ENCODE measurements around the gene KCNJ2.

Gene KCNJ2

GRCh38 chr17:70168044-70168976 is 1.0 kb upstream of the KCNJ2 start:
- Mint-ChIP-seq H3K27me3 (peaks cover 68% of the 10 kb centered on the region), H3K4me1 (peaks cover 12% of the 10 kb centered on the region), H3K27ac (ENCODE audit: low read depth) (no peak overlapping the region), H3K9me3 (no peaks in the 10 kb centered on the region), H3K36me3 (ENCODE audit: insufficient read depth) (no peaks in the 10 kb centered on the region), H3K4me3 (peak overlapping the region; percentile 63)
- ATAC-seq (replicated peaks; ENCODE audit: extremely low read depth, poor library complexity, severe bottlenecking) (no peak), DNase-seq (ENCODE audit: low spot score in 2 of 2) (no peak)

GRCh38 chr17:70169709-70170597 is 621 bp downstream of the KCNJ2 start:
- peak overlapping the region; percentile 54 for H3K4me3 Mint-ChIP-seq
- DNase-seq (ENCODE audit: low spot score in 2 of 2) = no peak
- no peaks in the 10 kb centered on the region for H3K36me3 Mint-ChIP-seq (ENCODE audit: insufficient read depth)
- H3K9me3 Mint-ChIP-seq = no peaks in the 10 kb centered on the region
- ATAC-seq (replicated peaks; ENCODE audit: extremely low read depth, poor library complexity, severe bottlenecking) = no peak
- peaks cover 12% of the 10 kb centered on the region for H3K4me1 Mint-ChIP-seq
- H3K27me3 Mint-ChIP-seq = peaks cover 68% of the 10 kb centered on the region
- no peak overlapping the region for H3K27ac Mint-ChIP-seq (ENCODE audit: low read depth)

- H3K4me1 Mint-ChIP-seq = peaks cover 12% of the 10 kb centered on the region
These were observed 1.8 kb downstream of the KCNJ2 start for GRCh38 chr17:70171159-70171558.

GRCh38 chr17:70172449-70172848 is 3.1 kb downstream of the KCNJ2 start:
- ATAC-seq (replicated peaks; ENCODE audit: extremely low read depth, poor library complexity, severe bottlenecking) (no peak), DNase-seq (ENCODE audit: low spot score in 2 of 2) (no peak)
- no peak overlapping the region for H3K27ac Mint-ChIP-seq (ENCODE audit: low read depth)
- peaks cover 52% of the 10 kb centered on the region for H3K27me3 Mint-ChIP-seq
- no peaks in the 10 kb centered on the region for H3K36me3 Mint-ChIP-seq (ENCODE audit: insufficient read depth)
- peaks cover 12% of the 10 kb centered on the region for H3K4me1 Mint-ChIP-seq
- no peak overlapping the region for H3K4me3 Mint-ChIP-seq
- H3K9me3 Mint-ChIP-seq = no peaks in the 10 kb centered on the region

More at GRCh38 chr17:70171159-70171558, 1.8 kb downstream of the KCNJ2 start:
- DNase-seq (ENCODE audit: low spot score in 2 of 2) (no peak), ATAC-seq (replicated peaks; ENCODE audit: extremely low read depth, poor library complexity, severe bottlenecking) (no peak)
- H3K27ac Mint-ChIP-seq (ENCODE audit: low read depth) = no peak overlapping the region
- H3K27me3 Mint-ChIP-seq = peaks cover 65% of the 10 kb centered on the region
- H3K4me3 Mint-ChIP-seq = no peak overlapping the region
- H3K36me3 Mint-ChIP-seq (ENCODE audit: insufficient read depth) = no peaks in the 10 kb centered on the region
- H3K9me3 Mint-ChIP-seq = no peaks in the 10 kb centered on the region

GRCh38 chr17:70172923-70173322 is 3.6 kb downstream of the KCNJ2 start:
- peaks cover 47% of the 10 kb centered on the region for H3K27me3 Mint-ChIP-seq
- DNase-seq (ENCODE audit: low spot score in 2 of 2) = no peak
- no peaks in the 10 kb centered on the region for H3K9me3 Mint-ChIP-seq
- H3K27ac Mint-ChIP-seq (ENCODE audit: low read depth) = no peak overlapping the region
- H3K36me3 Mint-ChIP-seq (ENCODE audit: insufficient read depth) = no peaks in the 10 kb centered on the region
- H3K4me3 Mint-ChIP-seq = no peak overlapping the region
- peaks cover 12% of the 10 kb centered on the region for H3K4me1 Mint-ChIP-seq
- ATAC-seq (replicated peaks; ENCODE audit: extremely low read depth, poor library complexity, severe bottlenecking) = no peak

- H3K4me3 Mint-ChIP-seq = no peak overlapping the region
- no peak overlapping the region for H3K27ac Mint-ChIP-seq (ENCODE audit: low read depth)
- no peaks in the 10 kb centered on the region for H3K36me3 Mint-ChIP-seq (ENCODE audit: insufficient read depth)
- ATAC-seq (replicated peaks; ENCODE audit: extremely low read depth, poor library complexity, severe bottlenecking) (no peak), DNase-seq (ENCODE audit: low spot score in 2 of 2) (no peak)
- peaks cover 39% of the 10 kb centered on the region for H3K27me3 Mint-ChIP-seq
- no peaks in the 10 kb centered on the region for H3K9me3 Mint-ChIP-seq
- H3K4me1 Mint-ChIP-seq = peaks cover 7% of the 10 kb centered on the region
These were observed 4.3 kb downstream of the KCNJ2 start for GRCh38 chr17:70173681-70174080.

GRCh38 chr17:70181376-70181775 is 12.0 kb downstream of the KCNJ2 start:
- Mint-ChIP-seq H3K4me3 (no peak overlapping the region), H3K4me1 (no peaks in the 10 kb centered on the region), H3K36me3 (ENCODE audit: insufficient read depth) (peaks cover 2% of the 10 kb centered on the region), H3K27ac (ENCODE audit: low read depth) (no peak overlapping the region), H3K27me3 (no peaks in the 10 kb centered on the region), H3K9me3 (peaks cover 8% of the 10 kb centered on the region)
- no peak for DNase-seq (ENCODE audit: low spot score in 2 of 2)
- no peak for ATAC-seq (replicated peaks; ENCODE audit: extremely low read depth, poor library complexity, severe bottlenecking)

- no peak for DNase-seq (ENCODE audit: low spot score in 2 of 2)
- H3K27ac Mint-ChIP-seq (ENCODE audit: low read depth) = no peak overlapping the region
These were observed 12.5 kb downstream of the KCNJ2 start for GRCh38 chr17:70181866-70182265.

GRCh38 chr17:70183508-70183907 is 14.2 kb downstream of the KCNJ2 start:
- H3K9me3 Mint-ChIP-seq = peaks cover 10% of the 10 kb centered on the region
- no peak for ATAC-seq (replicated peaks; ENCODE audit: extremely low read depth, poor library complexity, severe bottlenecking)
- H3K36me3 Mint-ChIP-seq (ENCODE audit: insufficient read depth) = peaks cover 2% of the 10 kb centered on the region
- no peak overlapping the region for H3K4me3 Mint-ChIP-seq
- DNase-seq (ENCODE audit: low spot score in 2 of 2) = no peak
- no peaks in the 10 kb centered on the region for H3K4me1 Mint-ChIP-seq
- no peaks in the 10 kb centered on the region for H3K27me3 Mint-ChIP-seq
- no peak overlapping the region for H3K27ac Mint-ChIP-seq (ENCODE audit: low read depth)

More at GRCh38 chr17:70181866-70182265, 12.5 kb downstream of the KCNJ2 start:
- peaks cover 8% of the 10 kb centered on the region for H3K9me3 Mint-ChIP-seq
- H3K4me1 Mint-ChIP-seq = no peaks in the 10 kb centered on the region
- ATAC-seq (replicated peaks; ENCODE audit: extremely low read depth, poor library complexity, severe bottlenecking) = no peak
- no peaks in the 10 kb centered on the region for H3K27me3 Mint-ChIP-seq
- H3K36me3 Mint-ChIP-seq (ENCODE audit: insufficient read depth) = peaks cover 2% of the 10 kb centered on the region
- H3K4me3 Mint-ChIP-seq = no peak overlapping the region

GRCh38 chr17:70184207-70184606 is 14.9 kb downstream of the KCNJ2 start:
- Mint-ChIP-seq H3K36me3 (ENCODE audit: insufficient read depth) (peaks cover 2% of the 10 kb centered on the region), H3K27me3 (no peaks in the 10 kb centered on the region), H3K4me1 (no peaks in the 10 kb centered on the region), H3K27ac (ENCODE audit: low read depth) (no peak overlapping the region), H3K9me3 (peaks cover 15% of the 10 kb centered on the region), H3K4me3 (no peak overlapping the region)
- ATAC-seq (replicated peaks; ENCODE audit: extremely low read depth, poor library complexity, severe bottlenecking) = no peak
- no peak for DNase-seq (ENCODE audit: low spot score in 2 of 2)

GRCh38 chr17:70184770-70185169 is 15.4 kb downstream of the KCNJ2 start:
- DNase-seq (ENCODE audit: low spot score in 2 of 2) = no peak
- Mint-ChIP-seq H3K27ac (ENCODE audit: low read depth) (no peak overlapping the region), H3K4me3 (no peak overlapping the region), H3K27me3 (no peaks in the 10 kb centered on the region), H3K4me1 (no peaks in the 10 kb centered on the region), H3K36me3 (ENCODE audit: insufficient read depth) (peaks cover 2% of the 10 kb centered on the region), H3K9me3 (peaks cover 15% of the 10 kb centered on the region)
- no peak for ATAC-seq (replicated peaks; ENCODE audit: extremely low read depth, poor library complexity, severe bottlenecking)

- Mint-ChIP-seq H3K27me3 (no peaks in the 10 kb centered on the region), H3K27ac (ENCODE audit: low read depth) (no peak overlapping the region), H3K9me3 (peaks cover 15% of the 10 kb centered on the region), H3K36me3 (ENCODE audit: insufficient read depth) (peaks cover 2% of the 10 kb centered on the region), H3K4me1 (no peaks in the 10 kb centered on the region), H3K4me3 (no peak overlapping the region)
- DNase-seq (ENCODE audit: low spot score in 2 of 2) = no peak
- ATAC-seq (replicated peaks; ENCODE audit: extremely low read depth, poor library complexity, severe bottlenecking) = no peak
These were observed 16.0 kb downstream of the KCNJ2 start for GRCh38 chr17:70185285-70185684.
